Hypothalamus (tissue), 51 donors: Measurements from ENCODE around the gene GTF3A.

ENCODE experiments used
- DNase-seq, 51 donors: peaks; one replicate each; lab custom pipeline; 2025; lab: John Stamatoyannopoulos, UW

Gene GTF3A

DNA sequence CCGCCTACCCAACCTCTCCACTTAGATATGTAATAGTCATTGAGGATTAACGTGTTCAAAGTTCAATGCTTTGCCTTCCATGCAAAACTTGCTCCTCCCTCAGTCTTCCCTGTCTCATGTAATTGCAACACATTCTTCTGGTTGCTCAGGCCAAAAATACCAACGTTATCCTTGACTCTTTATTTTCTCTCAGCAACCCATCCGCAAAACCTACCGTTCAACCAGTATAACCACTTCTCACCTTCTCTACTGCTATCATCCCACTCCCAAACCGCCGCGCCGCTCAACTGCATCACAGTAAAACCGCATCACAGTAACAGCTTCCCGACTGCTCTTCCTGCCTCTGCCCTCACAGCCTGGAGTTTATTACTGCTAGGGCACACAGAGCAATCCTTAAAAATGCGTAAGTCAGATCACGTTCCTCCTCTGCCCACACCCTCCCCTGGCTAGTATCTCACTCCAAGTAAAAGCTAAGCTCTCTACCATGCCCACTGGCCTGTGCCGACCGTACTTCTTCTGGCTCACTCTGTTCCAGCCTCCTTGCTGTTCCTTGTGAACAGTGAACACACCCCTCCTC lies 17.7 kb downstream of the GTF3A start:
- no peak for DNase-seq

DNA sequence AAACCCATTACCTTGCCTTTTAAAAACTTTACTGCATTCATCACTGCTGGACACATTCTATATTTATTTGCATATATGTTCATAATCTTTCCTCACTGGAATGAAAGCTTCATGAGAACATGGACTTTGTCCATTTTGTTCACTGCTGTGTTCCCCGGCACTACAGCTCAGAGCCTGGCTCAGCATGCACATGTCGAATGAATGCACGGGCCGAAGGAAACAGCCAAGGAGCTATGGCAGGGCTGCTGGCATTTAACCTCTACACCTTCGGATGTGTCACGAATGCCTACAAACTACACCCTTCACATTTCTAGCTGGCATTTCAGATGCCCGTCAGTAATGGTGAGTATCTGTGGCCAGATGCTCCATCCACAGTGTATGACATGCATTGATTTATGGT lies 18.4 kb downstream of the GTF3A start:
- no peak for DNase-seq

DNA sequence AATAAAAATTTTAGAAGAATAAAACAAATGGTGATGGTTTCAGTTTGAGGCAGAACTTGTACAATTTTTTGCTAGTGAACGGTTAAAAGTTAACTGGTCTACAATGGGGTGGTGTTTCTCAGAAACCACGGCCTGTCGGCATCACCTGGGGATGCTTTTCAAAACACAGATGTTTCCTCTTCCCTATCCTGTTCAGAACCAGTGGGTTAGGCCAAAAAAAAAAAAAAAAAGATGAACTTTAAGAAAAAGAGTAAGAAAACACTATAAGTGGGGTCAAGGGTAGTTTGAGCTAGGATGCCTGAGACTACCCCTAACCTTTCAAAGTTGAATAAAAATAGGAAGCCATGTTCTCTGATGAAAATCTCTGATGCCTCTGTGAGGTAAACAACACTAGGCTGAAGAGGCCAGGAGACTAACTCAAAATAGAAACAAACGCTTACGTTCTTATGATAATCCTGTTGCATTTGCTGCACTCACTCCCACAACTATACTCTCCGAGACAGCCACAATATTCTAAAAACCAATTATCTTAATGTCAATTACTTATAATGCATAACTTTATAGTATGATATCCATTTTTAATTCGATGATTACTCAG lies 22.7 kb downstream of the GTF3A start:
- no peak for DNase-seq

DNA sequence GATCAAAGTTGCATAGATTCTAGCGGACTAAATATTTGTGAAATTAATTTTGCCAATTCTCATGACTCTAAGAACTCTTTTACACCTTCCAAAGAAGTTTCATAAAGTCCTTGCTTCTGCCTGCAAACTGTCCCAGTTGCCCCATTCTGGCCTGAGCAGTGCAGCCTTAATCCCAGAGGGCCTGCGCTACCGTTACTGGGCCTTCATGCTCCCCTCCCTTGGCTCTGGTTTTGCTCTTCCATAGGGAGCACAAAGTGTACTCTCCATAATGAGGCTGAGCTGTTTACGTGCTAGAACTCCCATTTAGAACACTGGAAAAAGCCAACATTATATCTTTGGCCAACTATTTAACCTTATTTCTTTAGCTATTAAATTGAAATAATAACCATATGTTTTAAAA lies 23.9 kb downstream of the GTF3A start:
- no peak for DNase-seq

DNA sequence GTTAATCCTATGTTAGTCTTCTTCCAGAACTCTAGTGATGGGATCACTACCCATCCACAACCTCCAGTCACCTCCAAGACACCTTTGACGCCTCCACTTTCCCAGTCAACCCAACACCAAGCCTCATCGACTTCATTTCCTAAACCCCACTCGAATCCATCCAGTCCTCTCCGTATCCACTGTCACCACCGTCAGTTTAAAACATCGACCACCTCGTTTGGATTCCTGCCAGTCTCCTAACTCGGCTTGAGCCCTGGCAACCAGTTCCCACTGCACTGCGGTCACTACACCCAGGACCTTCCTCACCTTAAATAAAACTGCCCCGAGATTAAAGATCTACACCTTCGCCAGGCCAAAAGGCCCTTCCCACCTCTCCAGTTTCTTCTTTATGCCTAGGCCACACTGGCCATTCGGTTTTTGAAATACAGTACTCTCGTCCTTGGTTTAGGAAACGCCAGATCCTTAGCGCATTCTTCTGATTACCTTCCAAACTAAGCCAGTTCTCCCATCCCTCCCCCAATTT lies 24.7 kb downstream of the GTF3A start:
- no peak for DNase-seq

DNA sequence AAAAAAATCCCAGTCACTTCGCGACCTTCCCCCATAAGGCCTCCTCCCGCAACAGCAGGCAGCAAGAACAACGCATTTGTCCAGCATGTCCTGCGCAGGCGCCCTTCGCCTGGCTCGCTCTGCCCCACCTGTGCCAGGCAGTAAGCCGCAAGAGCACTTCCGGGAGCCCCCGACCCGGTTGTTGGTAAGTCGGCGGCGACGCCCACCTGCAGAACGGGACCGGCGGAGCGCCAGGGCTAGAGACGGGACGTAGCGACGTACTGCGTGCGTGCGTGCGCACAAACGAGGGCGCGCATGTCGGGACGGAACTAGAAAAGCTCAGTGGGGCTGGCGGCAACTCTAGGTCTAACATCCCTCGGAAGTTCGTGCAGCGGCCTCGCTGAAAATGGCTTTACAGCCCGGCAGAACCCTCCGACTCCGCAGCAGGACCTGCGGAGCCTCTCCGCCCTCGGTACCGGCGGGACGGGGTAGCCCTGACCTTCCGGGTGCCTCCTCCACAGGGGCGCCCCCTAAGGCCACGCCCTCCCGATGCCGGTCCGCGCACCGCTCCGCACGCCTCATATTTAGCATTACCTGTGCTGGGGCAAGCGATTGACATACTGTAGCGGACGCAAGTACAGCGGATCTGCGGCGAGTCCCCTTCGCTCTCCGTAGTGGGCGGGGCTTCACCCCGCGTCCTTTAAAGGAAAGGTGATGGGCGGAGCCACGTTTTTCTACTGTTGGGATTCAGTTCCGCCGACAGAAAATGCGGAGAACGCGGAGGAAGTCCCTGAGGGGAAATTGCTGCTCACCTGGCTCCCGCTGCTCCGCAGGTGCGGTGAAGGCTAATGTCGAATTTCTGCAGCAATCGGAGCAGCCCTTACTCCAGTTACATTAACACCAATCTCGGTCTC lies 25.8 kb downstream of the GTF3A start, which contains the start of gene MTIF3:
MTIF3 (minus strand) TSS at position 629 of the 893 bp plus-strand sequence. CDS start 10,116 bp downstream, outside the sequence.
- peak; percentile 54 to 95 (median 86) for DNase-seq

DNA sequence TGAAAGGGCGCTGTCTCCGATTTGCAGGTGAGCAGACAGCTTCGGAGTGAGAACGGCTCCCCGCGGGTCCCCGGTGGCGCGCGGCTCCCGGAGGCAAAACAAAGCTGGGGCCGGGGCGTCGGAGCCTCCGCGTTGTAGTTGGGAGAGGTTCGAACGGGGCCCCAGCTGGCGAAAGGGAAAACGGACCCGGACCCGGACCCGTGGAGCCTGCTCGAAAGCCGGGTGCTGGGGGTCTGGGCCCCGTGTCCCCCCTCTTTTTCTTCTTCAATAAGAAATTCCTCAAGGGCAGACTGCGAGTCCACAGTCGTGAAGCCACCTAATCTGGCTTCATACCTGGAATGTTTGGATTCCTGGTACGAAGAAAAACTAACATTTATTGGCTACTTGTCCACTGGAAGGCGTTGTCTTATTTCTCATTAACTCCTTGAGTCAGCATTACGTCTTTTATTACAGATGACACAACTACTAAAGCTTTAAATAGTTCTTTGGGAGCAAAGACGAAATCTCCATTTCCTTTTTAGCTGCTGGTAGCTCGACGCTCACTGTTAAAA lies 26.6 kb downstream of the GTF3A start:
- peak in 18 of 51 donors; percentile 4 to 53 (median 36) for DNase-seq

DNA sequence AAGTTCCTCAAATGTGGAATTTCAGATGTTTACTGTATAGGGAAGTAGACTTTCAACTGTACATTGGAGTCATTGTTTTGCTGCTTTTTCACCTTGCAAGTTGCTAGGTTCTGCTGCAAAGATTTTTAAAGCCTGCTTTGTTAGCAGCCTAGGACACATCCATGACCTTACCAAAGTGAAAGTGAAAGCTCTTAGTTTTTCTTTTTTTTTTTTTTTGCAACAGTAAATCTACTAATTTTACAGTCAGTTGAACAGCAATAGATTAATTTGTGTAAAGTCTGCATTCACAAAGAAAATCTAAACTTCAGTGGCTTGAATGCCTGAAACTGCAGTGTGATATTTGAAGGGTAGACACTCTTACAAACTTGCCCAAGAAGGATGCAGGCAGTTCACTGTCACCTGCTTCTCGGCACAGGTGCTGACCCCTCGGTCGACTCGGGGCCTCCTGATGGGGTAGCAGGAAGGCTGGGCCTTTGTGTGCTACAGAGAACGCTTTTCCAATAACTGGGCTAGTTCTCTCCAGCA lies 31.0 kb downstream of the GTF3A start:
- DNase-seq: no peak

DNA sequence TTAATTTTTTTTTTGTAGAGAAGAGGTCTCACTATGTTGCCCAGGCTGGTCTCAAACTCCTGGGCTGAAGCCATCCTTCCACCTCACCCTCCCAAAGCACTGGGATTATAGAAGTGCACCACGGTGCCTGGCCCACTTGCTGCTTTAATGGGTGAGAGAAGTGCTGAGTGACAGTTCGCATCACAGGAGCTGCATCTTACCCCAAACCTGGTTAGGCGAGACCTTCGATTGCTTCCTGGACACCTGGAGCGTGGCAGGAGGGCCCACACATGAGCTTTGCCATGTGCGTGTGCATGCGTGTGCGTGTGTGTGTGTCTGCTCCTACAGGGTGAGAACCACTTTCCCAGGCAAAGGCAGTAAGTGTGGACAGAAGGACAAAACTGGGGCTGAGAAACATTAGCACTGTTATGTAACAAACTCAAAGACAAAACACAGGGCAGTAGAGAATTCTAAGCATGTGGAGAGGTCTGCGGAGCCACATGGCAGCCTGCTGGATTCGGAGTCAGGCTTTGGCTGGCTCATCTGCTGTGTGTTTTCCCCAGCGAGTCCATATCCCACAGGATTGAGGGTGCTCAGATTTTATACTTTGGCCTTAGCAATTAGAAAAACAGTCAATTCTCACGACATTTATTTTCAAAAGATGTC lies 37.6 kb downstream of the GTF3A start:
- no peak for DNase-seq

DNA sequence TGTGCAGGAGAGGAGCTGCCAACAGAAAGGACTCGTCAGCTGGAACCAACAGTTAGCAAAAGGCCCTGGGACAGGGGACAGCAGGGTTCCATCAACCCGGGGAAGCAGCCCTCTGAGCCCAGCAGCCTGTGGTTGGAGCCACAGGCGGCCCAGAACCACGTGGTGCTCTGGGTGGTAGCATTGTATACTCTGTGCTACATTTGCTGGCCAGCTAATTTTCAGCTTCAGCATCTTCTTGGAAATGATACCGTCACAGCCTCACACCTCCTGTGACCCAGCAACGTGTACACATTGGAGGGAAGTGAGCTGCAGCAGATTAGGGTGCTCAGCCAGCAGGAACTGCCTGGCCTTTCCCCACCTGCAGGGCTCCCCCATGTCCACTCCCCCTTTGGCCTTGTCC lies 39.1 kb downstream of the GTF3A start:
- DNase-seq: no peak

DNA sequence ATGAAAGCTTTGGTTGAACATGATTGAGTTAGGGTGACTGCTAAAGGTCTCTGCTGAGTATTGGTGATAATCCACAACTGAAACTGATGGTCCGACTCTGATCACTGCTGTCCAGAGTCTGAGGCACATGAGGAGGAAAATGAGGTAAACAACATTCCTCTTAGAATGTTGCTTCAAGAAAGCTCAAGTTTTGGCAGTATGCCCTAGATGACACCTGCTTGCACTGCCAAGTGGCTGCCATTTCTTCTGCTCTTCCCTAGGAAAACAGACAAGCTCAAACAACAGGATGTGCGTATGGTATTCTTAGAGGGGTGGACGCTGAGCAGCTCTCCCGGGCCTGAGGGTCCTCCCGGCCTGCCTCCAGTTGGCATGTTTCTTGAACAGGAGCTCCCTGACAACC lies 41.2 kb downstream of the GTF3A start:
- no peak for DNase-seq

DNA sequence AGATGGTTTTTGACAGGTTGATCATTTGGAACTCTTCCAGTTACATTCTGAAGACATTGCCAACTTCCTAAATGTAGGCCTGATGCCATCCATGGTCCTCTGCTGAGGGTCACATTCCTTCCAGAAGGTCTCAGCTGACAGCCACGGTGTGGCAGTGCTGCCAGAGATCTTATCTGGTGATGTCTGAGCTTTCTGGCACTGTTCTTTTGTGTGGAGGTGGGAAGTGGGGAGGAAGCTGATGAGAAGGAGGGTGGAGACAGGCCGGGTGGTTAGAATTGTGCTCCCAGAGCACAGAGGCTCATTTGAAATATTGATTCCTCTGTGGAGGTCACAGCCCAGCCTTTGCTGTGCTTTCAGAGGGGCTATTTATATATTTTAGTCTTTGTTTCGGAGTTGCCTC lies 42.1 kb downstream of the GTF3A start:
- peak in 1 of 51 donors; percentile 29 for DNase-seq

DNA sequence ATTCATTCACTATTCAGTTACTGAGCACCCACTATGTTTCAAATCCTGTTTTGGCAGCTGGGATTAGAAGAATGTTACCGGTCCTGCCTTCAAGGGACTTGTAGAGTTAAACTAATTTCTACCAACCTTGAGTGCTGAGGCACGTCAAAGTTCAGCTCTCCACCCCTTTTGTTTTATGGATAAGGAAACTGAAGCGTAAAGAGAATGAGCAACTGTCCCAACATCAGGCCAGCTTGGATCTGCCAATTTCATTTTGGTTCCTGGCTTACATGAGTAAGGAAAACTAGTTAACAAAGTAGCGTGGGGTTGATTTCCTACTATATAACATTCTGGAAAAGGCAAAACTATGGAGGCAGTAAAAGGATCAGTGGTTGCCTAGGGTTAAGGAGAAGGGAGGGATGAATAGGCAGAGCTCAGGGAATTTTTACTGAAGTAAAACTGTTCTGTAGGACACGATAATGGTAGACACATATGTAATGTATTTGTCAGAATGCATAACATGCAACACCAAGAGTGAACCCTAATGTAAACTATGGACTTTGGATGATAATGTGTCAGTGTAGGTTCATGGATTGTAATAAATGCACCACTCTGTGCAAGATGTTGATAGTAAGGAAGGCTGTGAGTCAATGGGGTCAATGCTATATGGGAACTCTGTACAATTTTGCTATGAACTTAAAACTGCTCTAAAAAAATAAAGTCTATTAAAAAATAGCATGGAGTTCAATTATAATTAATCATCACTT lies 45.8 kb downstream of the GTF3A start:
- no peak for DNase-seq

DNA sequence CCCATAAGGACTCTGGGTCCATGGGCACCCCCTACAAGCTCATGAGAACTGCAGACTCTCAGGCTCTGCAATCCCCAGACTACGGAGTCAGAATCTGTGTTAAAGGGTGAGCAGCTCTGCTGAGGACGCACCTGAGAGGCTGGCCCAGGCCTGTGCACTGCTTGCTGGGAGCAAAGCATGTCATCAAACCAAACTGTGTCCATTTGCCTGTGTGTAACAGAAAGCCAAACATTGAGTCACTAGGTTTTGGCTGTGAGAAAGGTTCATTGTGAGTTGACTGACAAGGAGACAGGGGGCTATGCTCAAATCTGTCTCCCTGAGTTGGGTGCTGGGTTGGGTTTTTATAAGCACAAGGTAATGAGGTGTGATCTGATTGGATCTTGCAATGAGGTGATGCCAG lies 48.0 kb downstream of the GTF3A start:
- DNase-seq: no peak

DNA sequence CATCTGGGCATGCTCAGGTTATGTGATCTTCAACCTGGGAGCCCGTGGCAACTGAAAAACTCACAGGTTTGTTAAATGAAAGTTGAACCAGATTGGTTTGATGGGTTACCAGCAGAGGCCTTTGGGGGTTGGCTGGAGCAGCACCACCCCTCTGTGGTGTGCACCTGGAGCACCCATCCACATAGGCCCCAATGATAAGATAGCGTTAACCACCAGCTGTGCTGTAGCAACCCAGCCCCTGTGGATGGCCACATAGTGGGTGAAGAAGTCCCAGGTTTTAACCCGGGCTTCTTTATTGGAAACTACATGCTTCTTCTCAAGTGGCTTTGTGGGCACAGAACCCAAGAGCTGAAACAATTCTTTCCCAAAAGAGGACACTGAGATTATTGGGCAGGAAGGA lies 48.5 kb downstream of the GTF3A start:
- no peak for DNase-seq

DNA sequence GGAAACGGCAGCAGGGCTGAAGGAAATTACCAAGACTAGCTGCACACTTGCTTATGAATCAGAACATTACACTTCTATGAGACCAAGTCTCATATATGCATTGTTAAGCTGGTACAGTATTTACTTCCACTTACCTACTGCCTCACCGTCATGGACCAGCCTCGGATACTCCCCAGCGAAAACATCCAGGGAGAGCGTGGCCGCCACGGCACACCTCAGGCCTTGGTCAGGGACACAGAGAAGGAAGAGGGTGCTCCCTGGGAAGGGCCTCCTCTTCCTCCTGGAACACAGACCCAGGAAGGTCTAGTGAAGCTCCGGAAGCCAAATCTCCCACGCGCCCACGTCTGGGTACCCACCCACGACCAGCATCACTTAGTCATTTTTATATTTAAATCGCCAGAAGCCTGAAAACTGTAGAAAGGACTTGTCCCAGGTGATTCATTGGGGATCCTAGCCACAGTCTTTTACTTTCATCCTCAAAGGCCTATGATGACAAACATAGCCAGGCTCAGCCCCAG lies 50.4 kb downstream of the GTF3A start:
- DNase-seq: peak in 1 of 51 donors; percentile 21

DNA sequence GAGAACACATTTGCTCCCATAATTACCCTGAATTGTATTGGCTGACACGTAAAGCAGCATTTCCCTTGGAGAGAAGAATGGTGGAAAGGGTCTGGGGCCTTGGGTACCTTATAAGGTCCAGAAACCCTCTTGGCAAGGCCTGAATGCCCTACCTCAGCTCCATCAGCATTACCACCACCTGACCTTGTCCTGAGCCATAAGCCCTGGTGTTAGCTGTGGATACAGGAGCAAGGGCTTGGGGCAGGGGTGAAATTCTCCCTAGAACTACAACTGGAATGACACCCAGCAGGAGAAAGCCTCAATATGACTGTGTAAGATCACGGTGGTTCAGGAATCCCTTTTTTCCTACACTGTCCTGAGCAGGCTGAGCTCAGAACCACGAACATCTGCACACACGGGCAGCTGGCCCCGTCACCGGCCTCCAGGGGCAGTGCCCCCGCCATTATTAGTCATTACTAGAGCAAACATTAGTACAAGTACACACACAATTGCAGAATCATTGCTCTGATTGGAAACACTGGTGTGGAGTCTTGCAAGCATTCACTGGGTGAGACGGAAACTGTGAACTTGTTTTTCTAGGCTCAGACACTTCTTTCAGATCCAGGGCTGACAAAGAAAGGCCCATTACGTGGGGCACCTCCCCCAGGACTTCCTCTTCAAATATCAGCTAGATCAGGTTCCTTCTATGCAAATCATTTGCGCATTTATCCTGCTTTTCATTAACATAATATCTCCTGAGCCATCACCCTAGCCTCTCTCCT lies 52.7 kb downstream of the GTF3A start:
- DNase-seq: no peak

DNA sequence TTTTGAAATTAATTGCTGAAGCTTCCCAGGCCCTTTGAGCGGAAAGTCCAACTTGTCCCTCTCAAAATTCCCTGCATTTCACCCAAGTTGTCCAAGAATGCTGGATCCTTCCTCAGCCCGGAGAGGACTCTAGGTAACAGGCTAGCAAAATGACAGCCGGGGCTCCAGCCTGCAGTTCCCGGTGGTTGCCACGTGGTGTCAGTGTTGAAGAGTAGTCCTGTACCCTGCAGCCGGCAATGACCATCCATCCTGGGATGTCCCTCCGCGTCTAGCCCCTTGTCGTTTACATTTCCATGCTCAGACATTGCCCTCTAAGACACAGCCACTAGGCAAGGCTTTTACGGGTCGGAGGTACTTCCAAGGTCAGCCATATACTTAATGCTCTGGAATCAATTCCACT lies 57.3 kb downstream of the GTF3A start:
- peak in 5 of 51 donors; percentile 8 to 36 (median 11) for DNase-seq

DNA sequence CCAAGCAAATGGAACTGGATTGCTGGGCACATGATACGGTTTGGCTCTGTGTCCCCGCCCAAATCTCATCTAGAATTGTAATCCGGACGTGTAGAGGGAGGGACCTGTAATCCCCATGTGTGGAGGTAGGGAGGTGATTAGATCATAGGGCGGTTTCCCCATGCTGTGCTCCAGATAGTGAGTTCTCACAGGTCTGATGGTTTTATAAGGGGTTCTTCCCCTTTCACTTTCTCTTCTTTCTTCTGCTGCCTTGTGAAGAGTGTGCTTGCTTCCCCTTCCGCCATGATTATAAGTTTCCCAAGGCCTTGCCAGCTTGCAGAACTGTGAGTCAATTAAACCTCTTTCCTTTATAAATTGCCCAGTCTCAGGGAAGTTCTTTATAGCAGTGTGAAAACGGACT lies 58.6 kb downstream of the GTF3A start:
- no peak for DNase-seq
